Measurements from ENCODE around the gene OOSP1.
"Not testable (repeated sequence)": the region's sequence is repeated elsewhere in the genome, so short reads cannot be mapped to it uniquely, and the experiment has no call there.

OOSP1 gene

GRCh38 chr11:59960502-59961381 lies 22.5 kb downstream of the OOSP1 start:
- DNase-seq (ENCODE audit: low spot score): no peak

DNA sequence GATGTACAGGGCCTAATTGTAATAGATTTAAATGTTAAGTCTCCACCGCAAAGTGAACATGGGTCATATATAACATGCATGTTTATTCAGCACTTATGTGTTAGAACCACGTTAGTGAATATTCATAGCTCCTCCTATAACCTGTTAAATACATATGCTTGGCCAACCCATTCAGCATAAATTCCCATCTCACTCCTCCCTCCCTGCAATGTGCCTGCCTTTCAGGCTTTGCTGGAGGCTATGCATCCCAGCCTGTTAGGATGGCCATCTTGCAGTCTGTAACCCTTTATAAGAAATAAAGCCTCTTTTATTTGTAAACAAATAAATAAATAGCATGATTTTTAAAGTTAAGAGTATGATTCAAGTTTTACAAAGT lies 23.9 kb downstream of the OOSP1 start:
- DNase-seq (ENCODE audit: low spot score): no peak

DNA sequence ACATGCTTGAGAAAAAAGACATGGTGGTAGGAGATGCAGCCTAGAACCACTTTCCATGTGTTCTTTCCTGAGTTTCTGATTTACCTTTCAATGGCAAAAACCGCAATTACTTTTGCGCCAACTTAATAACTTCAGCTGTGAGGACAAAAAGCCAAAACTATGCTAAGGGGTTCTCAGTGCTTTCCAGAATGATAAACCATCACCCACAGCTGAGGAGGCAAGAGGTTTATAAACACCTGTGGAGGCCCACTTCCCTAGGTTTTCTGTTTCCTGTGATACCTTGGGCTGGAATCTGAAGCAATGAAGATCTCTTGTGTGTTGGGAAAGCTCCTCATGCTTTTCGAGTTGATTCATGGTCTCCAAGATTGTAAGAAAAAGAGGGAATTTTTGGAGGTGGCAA lies 25.5 kb downstream of the OOSP1 start, which contains the start of gene OOSP4A:
Gene OOSP4A, plus strand, starts transcription at position 301 of the 400 bp plus-strand sequence. Its CDS starts 0 bp downstream, at position 301.
- DNase-seq (ENCODE audit: low spot score): no peak

DNA sequence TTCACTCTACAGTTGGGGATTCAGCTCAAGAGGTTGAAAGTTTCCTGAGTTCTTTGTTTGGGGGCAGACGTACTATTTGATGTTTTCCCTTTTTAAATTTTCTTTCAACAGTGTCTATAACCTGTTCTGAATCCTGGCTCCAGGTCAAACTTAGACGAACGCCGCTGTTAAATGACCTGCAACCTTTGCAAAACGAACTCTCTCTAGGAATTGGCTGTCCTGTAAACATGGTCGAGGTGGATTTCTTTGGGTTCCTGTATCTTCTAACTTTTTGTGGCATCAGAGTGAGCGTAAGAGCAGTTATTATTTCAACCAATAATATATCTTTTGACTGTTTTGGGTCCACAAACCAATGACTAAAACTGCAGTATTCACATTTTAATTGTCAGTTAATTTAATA lies 27.2 kb downstream of the OOSP1 start:
- no peak for DNase-seq (ENCODE audit: low spot score)

DNA sequence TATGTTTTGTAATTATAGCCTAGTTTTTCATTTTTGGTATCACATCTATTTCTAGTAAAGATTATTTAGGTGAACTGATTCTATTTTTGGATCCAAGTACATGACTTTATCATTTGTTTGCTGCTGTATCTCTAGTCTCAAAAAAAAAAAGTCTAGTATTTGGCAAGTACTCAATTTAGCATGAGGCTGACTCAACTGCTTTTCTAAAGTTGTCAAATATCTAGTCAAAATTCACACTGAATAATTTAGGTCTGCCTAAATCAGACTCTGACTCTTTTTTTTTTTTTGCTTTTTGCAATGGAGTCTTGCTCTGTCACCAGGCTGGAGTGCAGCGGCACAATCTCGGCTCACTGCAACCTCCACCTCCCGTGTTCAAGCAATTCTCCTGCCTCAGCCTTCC lies 28.0 kb downstream of the OOSP1 start:
- no peak for DNase-seq (ENCODE audit: low spot score)

GRCh38 chr11:59967677-59968394 lies 29.6 kb downstream of the OOSP1 start:
- DNase-seq (ENCODE audit: low spot score): no peak

DNA sequence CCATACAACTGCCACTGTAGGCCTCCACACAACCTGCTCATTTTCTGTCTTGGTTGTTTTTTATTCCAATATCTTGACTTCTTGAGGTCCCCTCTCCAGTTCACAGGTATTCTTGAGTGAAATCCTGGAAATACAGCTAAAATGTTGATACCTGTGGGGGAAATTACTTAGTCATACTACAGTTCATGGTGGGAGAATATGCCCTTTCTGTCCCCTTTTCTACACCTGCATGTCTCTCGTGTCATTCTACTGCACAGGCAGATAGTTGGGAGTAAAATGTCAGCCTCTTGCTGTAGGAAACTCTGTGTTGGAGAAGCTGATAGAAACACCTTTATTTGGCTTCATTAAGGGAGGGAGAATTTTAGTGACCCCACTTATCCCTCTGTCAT lies 30.2 kb downstream of the OOSP1 start:
- no peak for DNase-seq (ENCODE audit: low spot score)

- DNase-seq (ENCODE audit: low spot score): no peak
Measured at GRCh38 chr11:59973097-59973496, 34.9 kb downstream of the OOSP1 start.

DNA sequence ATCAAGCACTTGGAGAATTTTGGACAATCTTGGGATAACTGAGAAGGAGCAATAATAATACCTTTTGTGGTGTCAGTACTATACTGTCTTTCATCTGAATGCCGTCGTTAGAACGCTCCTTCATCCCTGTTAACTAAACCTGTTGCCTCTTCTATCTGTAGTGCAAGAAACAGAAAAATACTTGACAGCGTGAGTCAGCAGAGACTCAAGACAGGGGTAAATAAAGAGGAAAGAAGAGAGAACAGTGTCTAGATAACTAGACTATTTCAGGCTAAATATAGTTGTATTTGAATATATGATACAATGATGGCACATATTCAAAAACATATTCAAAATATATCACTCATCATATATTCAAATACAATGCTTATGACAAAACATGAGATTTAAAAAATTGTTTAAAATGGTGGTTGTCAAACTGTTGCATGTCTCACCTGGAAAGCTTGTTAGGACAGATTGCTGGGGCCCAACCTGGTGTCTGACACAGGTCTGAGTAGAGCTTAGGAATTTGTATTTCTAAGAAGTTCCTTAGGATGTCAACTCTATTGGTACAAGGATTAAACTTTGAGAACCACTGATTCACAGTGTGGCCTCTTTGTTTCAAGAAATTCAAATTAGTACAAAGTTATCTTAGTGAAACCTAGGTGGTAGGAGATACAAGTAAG lies 43.0 kb downstream of the OOSP1 start:
- DNase-seq (ENCODE audit: low spot score): no peak

DNA sequence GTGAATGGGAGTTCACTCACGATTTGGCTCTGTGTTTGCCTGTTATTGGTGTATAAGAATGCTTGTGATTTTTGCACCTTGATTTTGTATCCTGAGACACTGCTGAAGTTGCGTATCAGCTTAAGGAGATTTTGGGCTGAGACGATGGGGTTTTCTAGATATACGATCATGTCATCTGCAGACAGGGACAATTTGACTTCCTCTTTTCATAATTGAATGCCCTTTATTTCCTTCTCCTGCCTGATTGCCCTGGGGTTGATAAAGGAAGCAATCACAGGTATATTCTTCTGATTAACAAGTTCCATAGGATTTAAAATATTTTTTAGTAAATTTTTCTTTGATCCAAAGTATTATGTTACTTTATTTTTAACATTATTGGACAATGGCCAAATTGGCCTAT lies 43.8 kb downstream of the OOSP1 start:
- not testable (repeated sequence) for DNase-seq (ENCODE audit: low spot score)

DNA sequence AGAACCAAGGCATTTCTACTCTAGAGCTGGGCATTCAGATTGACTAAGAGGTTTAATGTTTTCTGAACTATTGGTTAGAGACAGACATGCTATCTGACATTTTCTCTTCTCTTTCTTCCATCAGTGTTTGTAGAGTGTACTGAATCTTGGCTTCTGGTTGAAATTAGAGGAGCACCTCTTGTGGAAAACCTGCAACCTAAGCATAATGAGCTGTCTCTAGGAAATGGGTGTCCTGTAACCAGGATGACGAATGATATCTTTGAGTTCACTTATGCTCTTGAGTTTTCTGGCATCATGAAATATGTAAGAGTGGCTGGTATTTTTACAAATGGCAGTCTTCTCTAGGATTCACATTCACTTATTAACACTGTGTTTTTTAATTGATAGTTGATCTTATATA lies 45.0 kb downstream of the OOSP1 start:
- no peak for DNase-seq (ENCODE audit: low spot score)

- no peak for DNase-seq (ENCODE audit: low spot score)
Measured at GRCh38 chr11:59984368-59984767, 46.1 kb downstream of the OOSP1 start.

DNA sequence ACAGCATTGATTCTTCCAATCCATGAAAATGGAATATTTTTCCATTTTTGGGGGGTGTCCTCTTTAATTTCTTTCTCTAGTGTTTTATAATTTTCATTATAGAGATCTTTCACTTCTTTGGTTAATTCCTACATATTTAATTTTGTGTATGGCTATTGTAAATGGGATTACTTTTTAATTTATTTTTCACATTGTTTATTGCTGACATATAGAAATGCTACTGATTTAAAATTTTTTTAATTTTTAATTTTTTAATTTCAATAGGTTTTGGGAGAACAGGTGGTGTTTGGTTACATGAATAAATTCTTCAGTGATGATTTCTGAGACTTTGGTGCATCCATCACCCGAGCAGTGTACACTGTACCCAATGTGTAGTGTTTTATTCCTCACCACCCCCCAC lies 52.2 kb downstream of the OOSP1 start:
- no peak for DNase-seq (ENCODE audit: low spot score)

- no peak for DNase-seq (ENCODE audit: low spot score)
Measured at GRCh38 chr11:59992425-59992824, 54.2 kb downstream of the OOSP1 start.

DNA sequence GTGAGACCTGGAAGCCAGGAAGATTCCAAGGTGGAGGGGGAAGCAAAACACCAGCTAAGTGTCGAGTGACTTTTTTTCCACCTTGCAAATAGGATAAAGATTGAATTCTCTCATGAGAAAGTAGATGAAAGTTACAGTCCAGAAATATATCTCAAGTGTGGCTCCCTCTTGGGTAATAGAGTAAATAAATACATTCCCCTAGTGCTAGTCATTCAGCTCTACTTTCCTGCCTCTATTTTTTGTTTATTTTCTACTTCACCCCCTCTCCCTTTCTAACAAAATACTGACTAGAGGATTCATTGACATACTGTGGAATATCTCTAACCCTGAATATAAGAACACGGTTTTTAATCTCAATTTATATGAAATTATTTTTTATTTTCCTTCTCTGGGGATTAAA lies 59.6 kb downstream of the OOSP1 start:
- no peak for DNase-seq (ENCODE audit: low spot score)

DNA sequence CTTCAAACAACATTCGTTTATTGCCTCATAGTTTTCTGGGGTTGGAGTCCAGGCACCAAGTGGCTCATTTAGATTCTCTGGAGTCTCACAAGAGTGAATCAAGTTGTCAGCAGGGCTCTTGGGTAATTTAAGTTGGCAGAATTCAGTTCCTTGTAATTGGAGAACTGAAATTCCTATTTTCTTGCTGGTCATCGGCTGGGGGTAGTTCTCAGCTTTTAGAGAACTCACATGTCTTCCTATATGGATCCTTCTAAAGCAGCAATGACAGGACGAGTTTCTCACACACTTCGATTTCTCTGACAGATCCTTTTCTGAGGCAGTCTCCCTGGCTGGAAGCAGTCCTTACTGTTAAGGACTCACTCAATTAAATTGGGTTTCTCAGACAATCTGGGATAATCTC lies 61.5 kb downstream of the OOSP1 start:
- DNase-seq (ENCODE audit: low spot score): no peak

DNA sequence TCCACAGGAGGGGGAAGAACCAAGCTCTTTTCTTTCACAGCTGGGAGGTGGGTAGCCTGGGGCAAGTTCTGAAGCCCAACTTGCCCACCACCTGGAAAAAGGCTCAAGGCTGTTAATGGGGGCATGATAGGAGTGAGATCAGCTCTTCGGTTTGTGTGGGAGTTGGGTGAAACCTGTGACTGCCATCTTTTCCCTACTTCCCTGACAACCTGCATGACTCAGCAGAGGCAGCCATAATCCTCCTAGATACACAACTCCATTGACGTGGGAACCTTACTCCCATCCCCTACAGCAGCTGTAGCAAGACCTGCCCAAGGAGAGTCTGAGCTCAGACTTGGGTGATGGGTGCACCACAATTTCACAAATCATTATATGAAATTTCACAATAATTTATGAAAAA lies 65.5 kb downstream of the OOSP1 start:
- no peak for DNase-seq (ENCODE audit: low spot score)

DNA sequence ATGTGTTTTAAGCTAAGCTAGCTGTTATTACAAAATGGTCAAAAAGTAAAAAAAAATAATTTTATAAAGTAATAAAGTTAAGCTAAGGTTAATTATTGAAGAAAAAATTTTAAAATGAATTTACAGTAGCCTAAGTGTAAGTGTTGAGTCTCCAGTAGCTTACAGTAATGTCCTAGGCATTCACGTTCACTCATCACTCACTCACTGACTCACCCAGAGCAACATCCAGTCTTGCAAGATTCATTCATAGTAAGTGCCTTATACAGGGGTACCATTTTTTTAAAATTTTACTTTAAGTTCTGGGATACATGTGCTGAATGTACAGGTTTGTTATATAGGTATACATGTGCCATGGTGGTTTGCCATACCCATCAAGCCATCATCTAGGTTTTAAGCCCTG lies 67.1 kb downstream of the OOSP1 start:
- no peak for DNase-seq (ENCODE audit: low spot score)
